Measurements from ENCODE around the gene DNM2. TPM values are rescaled to one million over a fixed set of nuclear protein-coding genes. Genes with fewer than 3 reads are reported as not detected.
A peak's percentile ranks its signal among the peaks of the same experiment; 100 is the strongest.
"Not testable (repeated sequence)": the region's sequence is repeated elsewhere in the genome, so short reads cannot be mapped to it uniquely, and the experiment has no call there.

DNM2 gene
- total RNA-seq, 1 experiment from 2014 or later = 59.5 TPM

- Histone ChIP-seq H3K27me3 (no peaks in the 10 kb centered on the region), H3K36me3 (no peaks in the 10 kb centered on the region), H3K4me1 (peaks cover 13% of the 10 kb centered on the region; the same call in 1 of the 2 replicates), H3K4me3 (no peak overlapping the region), H3K9me3 (replicated peaks) (no peaks in the 10 kb centered on the region), H3K27ac (no peak overlapping the region)
- no peak for DNase-seq
Measured at GRCh38 chr19:10748195-10748926, 30.5 kb downstream of the DNM2 start.

- no peaks in the 10 kb centered on the region for H3K36me3 ChIP-seq
- no peaks in the 10 kb centered on the region for H3K27me3 ChIP-seq
- H3K4me3 ChIP-seq = no peak overlapping the region
- no peak overlapping the region for H3K27ac ChIP-seq
- DNase-seq = peak; percentile 63 to 67
- H3K9me3 ChIP-seq (replicated peaks) = no peaks in the 10 kb centered on the region
- peaks cover 9% of the 10 kb centered on the region; the same call in 1 of the 2 replicates for H3K4me1 ChIP-seq
Measured at GRCh38 chr19:10748927-10749434, 31.1 kb downstream of the DNM2 start.

GRCh38 chr19:10749435-10750384, 31.8 kb downstream of the DNM2 start:
- Histone ChIP-seq H3K27ac (no peak overlapping the region), H3K36me3 (no peaks in the 10 kb centered on the region), H3K9me3 (replicated peaks) (no peaks in the 10 kb centered on the region), H3K27me3 (no peaks in the 10 kb centered on the region), H3K4me3 (no peak overlapping the region), H3K4me1 (peaks cover 6% of the 10 kb centered on the region; the same call in 1 of the 2 replicates)
- DNase-seq = no peak

GRCh38 chr19:10751109-10751953, 33.5 kb downstream of the DNM2 start:
- no peaks in the 10 kb centered on the region for H3K9me3 ChIP-seq (replicated peaks)
- no peak overlapping the region for H3K4me3 ChIP-seq
- H3K27me3 ChIP-seq = no peaks in the 10 kb centered on the region
- H3K27ac ChIP-seq = no peak overlapping the region
- peaks cover 3% of the 10 kb centered on the region; the same call in 1 of the 2 replicates for H3K4me1 ChIP-seq
- no peaks in the 10 kb centered on the region for H3K36me3 ChIP-seq
- DNase-seq = no peak

- Histone ChIP-seq H3K27ac (no peak overlapping the region), H3K36me3 (no peaks in the 10 kb centered on the region)
Measured at GRCh38 chr19:10752237-10752912, 34.5 kb downstream of the DNM2 start.

GRCh38 chr19:10752913-10753704, 35.2 kb downstream of the DNM2 start:
- DNase-seq = no peak
- peaks cover 3% of the 10 kb centered on the region; the same call in 1 of the 2 replicates for H3K4me1 ChIP-seq
- H3K27ac ChIP-seq = no peak overlapping the region
- no peaks in the 10 kb centered on the region for H3K9me3 ChIP-seq (replicated peaks)
- H3K4me3 ChIP-seq = no peak overlapping the region
- H3K27me3 ChIP-seq = no peaks in the 10 kb centered on the region
- no peaks in the 10 kb centered on the region for H3K36me3 ChIP-seq

More at GRCh38 chr19:10752237-10752912, 34.5 kb downstream of the DNM2 start:
- no peak for DNase-seq
- Histone ChIP-seq H3K4me3 (no peak overlapping the region), H3K4me1 (peaks cover 3% of the 10 kb centered on the region; the same call in 1 of the 2 replicates), H3K9me3 (replicated peaks) (no peaks in the 10 kb centered on the region), H3K27me3 (no peaks in the 10 kb centered on the region)

GRCh38 chr19:10756371-10756770, 38.5 kb downstream of the DNM2 start:
- Histone ChIP-seq H3K36me3 (peaks cover 6% of the 10 kb centered on the region; the same call in 1 of the 2 replicates), H3K27me3 (no peaks in the 10 kb centered on the region), H3K4me3 (no peak overlapping the region), H3K4me1 (no peaks in the 10 kb centered on the region), H3K9me3 (replicated peaks) (no peaks in the 10 kb centered on the region), H3K27ac (no peak overlapping the region)
- DNase-seq = no peak

- Histone ChIP-seq H3K36me3 (peaks cover 8% of the 10 kb centered on the region), H3K9me3 (replicated peaks) (no peaks in the 10 kb centered on the region), H3K27ac (no peak overlapping the region), H3K4me3 (no peak overlapping the region), H3K4me1 (no peaks in the 10 kb centered on the region), H3K27me3 (no peaks in the 10 kb centered on the region)
- DNase-seq = no peak
Measured at GRCh38 chr19:10756791-10757190, 38.9 kb downstream of the DNM2 start.

- H3K27ac ChIP-seq; H3K27me3 ChIP-seq; H3K4me3 ChIP-seq; DNase-seq; H3K36me3 ChIP-seq; H3K9me3 ChIP-seq (replicated peaks); H3K4me1 ChIP-seq: not testable (repeated sequence)
Measured at GRCh38 chr19:10758050-10758449, 40.2 kb downstream of the DNM2 start.

GRCh38 chr19:10758978-10759377, 41.1 kb downstream of the DNM2 start:
- Histone ChIP-seq H3K27ac (no peak overlapping the region), H3K36me3 (peaks cover 9% of the 10 kb centered on the region)

GRCh38 chr19:10760273-10760944, 42.5 kb downstream of the DNM2 start:
- H3K9me3 ChIP-seq (replicated peaks) = no peaks in the 10 kb centered on the region
- no peak overlapping the region for H3K27ac ChIP-seq
- no peak for DNase-seq
- H3K4me1 ChIP-seq = no peaks in the 10 kb centered on the region
- H3K36me3 ChIP-seq = peaks cover 9% of the 10 kb centered on the region
- H3K27me3 ChIP-seq = no peaks in the 10 kb centered on the region
- no peak overlapping the region for H3K4me3 ChIP-seq

More at GRCh38 chr19:10758978-10759377, 41.1 kb downstream of the DNM2 start:
- no peaks in the 10 kb centered on the region for H3K9me3 ChIP-seq (replicated peaks)
- no peak overlapping the region for H3K4me3 ChIP-seq
- no peaks in the 10 kb centered on the region for H3K4me1 ChIP-seq
- DNase-seq = no peak
- no peaks in the 10 kb centered on the region for H3K27me3 ChIP-seq

- H3K9me3 ChIP-seq (replicated peaks) = no peaks in the 10 kb centered on the region
- peaks cover 9% of the 10 kb centered on the region for H3K36me3 ChIP-seq
- no peak overlapping the region for H3K4me3 ChIP-seq
- H3K27ac ChIP-seq = no peak overlapping the region
- no peaks in the 10 kb centered on the region for H3K27me3 ChIP-seq
- no peaks in the 10 kb centered on the region for H3K4me1 ChIP-seq
- DNase-seq = no peak
Measured at GRCh38 chr19:10761443-10762250, 43.8 kb downstream of the DNM2 start.

All from SJCRH30 (cell line).